HEK293T (cell line): Measurements from ENCODE around the gene TRAPPC12.

Experiments used
- CTCF ChIA-PET: fragments of 350-600 bp; formaldehyde crosslinking; extraction: SDS; loops from one replicate; lab custom pipeline; 2021; ENCODE audit warnings: antibody characterized with exemption, inconsistent platforms; lab: Yijun Ruan, JAX
- POLR2A ChIA-PET: fragments of 350-600 bp; formaldehyde crosslinking; extraction: SDS; loops from one replicate; lab custom pipeline; 2020; ENCODE audit warnings: antibody characterized with exemption, inconsistent platforms; lab: Yijun Ruan, JAX
- DNase-seq: peaks from one replicate; pipeline ENCODE4 v3.0.0; 2012; ENCODE audit warnings: mixed read lengths; ENCODE audit errors: extremely low spot score
- BHLHE40 ChIP-seq: fragments of 450-650 bp; IDR thresholded peaks from 2 replicates; pipeline ENCODE4 v1.6.1; 2016; ENCODE audit warnings: mild to moderate bottlenecking, moderate library complexity, borderline replicate concordance
- CTBP1 ChIP-seq: fragments of 450-650 bp; IDR thresholded peaks from 2 replicates; pipeline ENCODE4 v1.6.1; 2016; ENCODE audit warnings: borderline replicate concordance
- ELF4 ChIP-seq: fragments of 450-650 bp; IDR thresholded peaks from 2 replicates; pipeline ENCODE4 v1.6.1; 2017; ENCODE audit warnings: antibody characterized with exemption
- FOXA1 ChIP-seq: fragments of 450-650 bp; IDR thresholded peaks from 2 replicates; pipeline ENCODE4 v1.6.1; 2016; ENCODE audit warnings: mild to moderate bottlenecking
- FOXK2 ChIP-seq: fragments of 450-650 bp; IDR thresholded peaks from 2 replicates; pipeline ENCODE4 v1.6.1; 2016; ENCODE audit warnings: mild to moderate bottlenecking
- FOXM1 ChIP-seq: fragments of 450-650 bp; IDR thresholded peaks from 2 replicates; pipeline ENCODE4 v1.6.1; 2017; ENCODE audit warnings: mild to moderate bottlenecking, borderline replicate concordance
- L3MBTL2 ChIP-seq: fragments of 450-650 bp; conservative IDR thresholded peaks from 2 replicates; pipeline ENCODE4 v1.6.1; 2016; ENCODE audit warnings: mild to moderate bottlenecking
- LEF1 ChIP-seq: fragments of 450-650 bp; IDR thresholded peaks from 2 replicates; pipeline ENCODE4 v1.6.1; 2017; ENCODE audit warnings: mild to moderate bottlenecking, borderline replicate concordance
- NFRKB ChIP-seq: fragments of 450-650 bp; IDR thresholded peaks from 2 replicates; pipeline ENCODE4 v1.6.1; 2016; ENCODE audit warnings: mild to moderate bottlenecking, moderate library complexity
- SP1 ChIP-seq: fragments of 450-650 bp; IDR thresholded peaks from 2 replicates; pipeline ENCODE4 v1.6.1; 2017
- SUZ12 ChIP-seq: fragments of 450-650 bp; IDR thresholded peaks from 2 replicates; pipeline ENCODE4 v1.6.1; 2016; ENCODE audit warnings: mild to moderate bottlenecking
- TARDBP ChIP-seq: fragments of 450-650 bp; IDR thresholded peaks from 2 replicates; pipeline ENCODE4 v1.6.1; 2016
- ZNF384 ChIP-seq: fragments of 450-650 bp; IDR thresholded peaks from 2 replicates; pipeline ENCODE4 v1.6.1; 2016
- TF ChIP-seq, protein P1 (sequence below): fragments of 450-650 bp; IDR thresholded peaks from 2 replicates; pipeline ENCODE4 v1.6.1; 2016

TRAPPC12 gene

DNA sequence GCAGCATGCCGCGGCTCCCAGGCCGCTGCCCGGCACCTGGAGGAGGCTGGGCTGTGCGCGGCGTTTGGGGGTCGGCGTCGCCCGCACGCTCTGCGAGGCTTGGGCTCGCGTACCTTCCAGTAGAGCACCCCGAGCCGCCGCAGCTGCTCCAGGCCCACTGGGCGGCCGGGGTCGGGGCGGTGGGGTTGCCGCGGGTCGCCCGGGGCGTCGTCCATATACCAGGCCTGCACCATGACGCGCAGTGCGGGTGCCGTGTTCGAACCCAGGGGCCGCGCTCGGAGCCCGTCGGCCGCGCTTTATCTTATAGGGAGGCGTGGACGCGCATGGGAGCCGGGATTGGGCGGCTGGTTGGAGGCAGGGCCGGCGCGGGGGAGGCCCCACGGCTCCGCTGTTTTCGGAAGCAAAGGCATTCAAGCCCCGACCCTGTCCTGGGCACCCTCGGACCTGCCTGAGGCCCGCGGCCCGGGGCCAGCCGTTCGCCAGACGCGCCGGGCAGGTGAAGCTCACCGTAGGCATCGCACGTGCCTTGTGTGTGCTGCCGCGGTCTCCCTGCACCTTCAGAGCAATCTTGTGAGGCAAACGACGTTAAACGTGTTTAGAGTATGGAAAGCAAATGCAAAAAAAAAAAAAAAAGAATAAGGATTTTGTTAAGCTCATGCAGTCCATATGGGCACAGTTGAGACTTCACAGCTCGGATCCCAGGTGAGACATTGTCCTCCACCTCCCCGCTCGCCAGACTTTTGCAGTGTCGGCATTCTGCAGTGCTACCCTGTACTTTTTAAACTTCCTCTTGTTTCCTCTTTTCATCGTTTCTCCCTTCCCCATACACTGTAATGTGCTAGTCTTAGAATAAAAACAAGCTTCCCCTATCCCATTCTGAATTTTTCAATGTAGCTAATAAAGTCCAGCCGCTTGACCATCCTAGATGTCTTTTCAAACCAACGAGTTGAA is 140.0 kb downstream of the TRAPPC12 start, which contains the start of gene ADI1:
Gene ADI1 (minus strand): TSS at position 277 of the 951 bp plus-strand sequence. CDS start 44 bp downstream, at position 233.
- CTCF ChIA-PET: no interaction called here
- POLR2A ChIA-PET: interaction anchor here (0.6 to 2.4 kb wide), 8 partner anchors 9 to 86 kb away, joined by 3 to 8 read pairs (median 4); partner anchors contain the start of gene RNASEH1
- TF ChIP-seq LEF1: no peak
- no peak for TF ChIP-seq TARDBP
- peak; percentile 91 for TF ChIP-seq L3MBTL2
- peak; percentile 75 for DNase-seq

DNA sequence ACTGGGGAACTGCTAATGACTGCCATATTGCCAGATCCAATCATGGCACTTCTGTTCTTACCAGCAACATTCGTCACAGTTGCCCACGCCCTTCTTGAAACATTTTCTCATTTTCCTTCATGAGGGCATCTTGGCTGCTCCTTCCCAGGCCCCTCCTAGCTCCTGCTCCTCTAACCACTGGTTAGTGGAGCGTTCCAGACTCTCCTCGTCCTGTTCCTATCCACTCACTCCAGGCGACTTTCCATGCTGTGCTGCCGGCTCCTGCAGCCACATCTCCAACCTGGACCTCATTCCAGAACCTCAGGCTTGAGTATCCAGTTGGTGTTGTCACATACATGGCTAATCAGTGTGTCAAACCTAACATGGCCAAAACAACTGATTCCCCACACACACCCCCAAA is 141.1 kb downstream of the TRAPPC12 start:
- TF ChIP-seq CTBP1 (no peak), FOXK2 (no peak), SP1 (no peak), LEF1 (no peak), ZNF384 (no peak), BHLHE40 (no peak), ELF4 (no peak), NFRKB (no peak), L3MBTL2 (no peak)
- no peak for DNase-seq
- POLR2A ChIA-PET: interaction anchor here (1.4 kb wide), 1 partner anchor 38 kb away, joined by 5 read pairs; the partner anchor contains the start of gene RNASEH1
- CTCF ChIA-PET: no interaction called here

DNA sequence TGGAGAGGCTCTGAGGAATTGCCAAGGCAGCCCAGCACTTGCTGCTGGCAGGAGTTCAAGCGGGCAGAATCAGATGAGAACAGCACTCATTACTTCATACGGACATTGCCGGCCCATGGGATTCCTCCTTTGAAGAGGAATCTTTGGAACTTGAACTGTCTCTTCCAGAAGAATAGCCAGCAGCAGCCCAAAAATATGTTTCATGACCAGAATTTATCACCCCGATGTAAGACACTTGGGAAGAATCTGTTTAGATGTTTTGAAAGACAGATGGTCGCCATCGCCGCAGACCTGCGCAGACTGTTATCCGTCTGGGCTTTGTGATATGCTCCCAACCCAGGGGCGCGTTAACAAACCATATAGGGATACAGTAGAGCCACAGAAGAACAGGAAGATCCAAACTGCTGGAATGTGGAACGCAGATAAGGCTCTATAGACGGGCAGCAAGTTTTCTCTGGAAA is 143.5 kb downstream of the TRAPPC12 start:
- TF ChIP-seq SP1: no peak
- POLR2A ChIA-PET: no interaction called here
- no peak for DNase-seq
- CTCF ChIA-PET: no interaction called here

DNA sequence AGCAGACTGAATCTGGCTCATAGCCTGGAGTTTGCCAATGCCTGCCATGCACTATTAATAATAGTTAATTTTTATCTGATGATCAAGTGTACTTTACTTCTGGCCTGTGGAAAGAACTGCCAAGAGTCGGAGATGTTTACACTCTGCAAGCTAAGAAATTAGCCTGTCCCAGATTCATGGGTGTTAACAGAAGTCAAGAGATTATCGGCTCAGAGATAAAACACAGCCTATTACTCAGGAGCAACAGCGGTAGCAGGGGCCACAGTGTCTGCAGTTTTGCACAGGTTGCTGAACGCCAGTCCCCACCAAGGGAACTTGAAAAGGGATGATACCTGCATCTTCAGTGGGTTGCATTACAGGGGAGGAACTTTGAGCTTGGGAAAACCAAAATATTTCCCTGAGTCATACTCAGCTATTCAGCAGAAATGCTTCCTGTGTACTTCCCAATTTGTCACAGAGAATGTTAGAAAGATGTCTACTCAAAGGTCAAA is 144.1 kb downstream of the TRAPPC12 start:
- no peak for DNase-seq
- CTCF ChIA-PET: interaction anchor here (0.6 kb wide), 1 partner anchor 298 kb away, joined by 4 read pairs; no protein-coding TSS in a partner anchor
- TF ChIP-seq BHLHE40 (no peak), FOXA1 (no peak), L3MBTL2 (no peak)
- POLR2A ChIA-PET: interaction anchor here (1.3 to 1.7 kb wide), 2 partner anchors 12 to 35 kb away, joined by 4 to 6 read pairs; partner anchors contain the start of gene RNASEH1

DNA sequence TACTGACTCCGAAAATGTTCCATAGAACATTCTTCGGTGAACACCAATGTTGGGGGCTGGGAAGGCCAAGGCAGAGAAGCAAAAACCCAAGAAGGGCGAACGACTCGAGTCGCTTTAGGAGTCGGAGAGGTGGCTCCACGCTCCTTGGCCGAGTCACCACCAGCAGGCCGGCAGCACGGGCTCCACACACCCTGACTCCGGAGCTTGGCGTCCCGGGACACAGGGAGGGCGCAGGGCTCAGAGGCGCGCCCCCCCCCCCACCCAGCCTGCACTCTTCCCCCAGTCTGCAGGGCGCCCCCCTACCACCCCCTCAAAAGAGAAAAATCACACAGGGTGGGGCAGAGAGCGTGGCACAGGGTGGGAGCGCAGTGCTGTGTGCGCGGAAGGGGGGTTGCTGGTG is 147.4 kb downstream of the TRAPPC12 start:
- POLR2A ChIA-PET: no interaction called here
- DNase-seq: no peak
- CTCF ChIA-PET: interaction anchor here (0.7 kb wide), 1 partner anchor 49 kb away, joined by 3 read pairs; no protein-coding TSS in a partner anchor
- TF ChIP-seq BHLHE40: no peak
- TF ChIP-seq LEF1: no peak
- no peak for TF ChIP-seq SUZ12
- TF ChIP-seq ZNF384: no peak

DNA sequence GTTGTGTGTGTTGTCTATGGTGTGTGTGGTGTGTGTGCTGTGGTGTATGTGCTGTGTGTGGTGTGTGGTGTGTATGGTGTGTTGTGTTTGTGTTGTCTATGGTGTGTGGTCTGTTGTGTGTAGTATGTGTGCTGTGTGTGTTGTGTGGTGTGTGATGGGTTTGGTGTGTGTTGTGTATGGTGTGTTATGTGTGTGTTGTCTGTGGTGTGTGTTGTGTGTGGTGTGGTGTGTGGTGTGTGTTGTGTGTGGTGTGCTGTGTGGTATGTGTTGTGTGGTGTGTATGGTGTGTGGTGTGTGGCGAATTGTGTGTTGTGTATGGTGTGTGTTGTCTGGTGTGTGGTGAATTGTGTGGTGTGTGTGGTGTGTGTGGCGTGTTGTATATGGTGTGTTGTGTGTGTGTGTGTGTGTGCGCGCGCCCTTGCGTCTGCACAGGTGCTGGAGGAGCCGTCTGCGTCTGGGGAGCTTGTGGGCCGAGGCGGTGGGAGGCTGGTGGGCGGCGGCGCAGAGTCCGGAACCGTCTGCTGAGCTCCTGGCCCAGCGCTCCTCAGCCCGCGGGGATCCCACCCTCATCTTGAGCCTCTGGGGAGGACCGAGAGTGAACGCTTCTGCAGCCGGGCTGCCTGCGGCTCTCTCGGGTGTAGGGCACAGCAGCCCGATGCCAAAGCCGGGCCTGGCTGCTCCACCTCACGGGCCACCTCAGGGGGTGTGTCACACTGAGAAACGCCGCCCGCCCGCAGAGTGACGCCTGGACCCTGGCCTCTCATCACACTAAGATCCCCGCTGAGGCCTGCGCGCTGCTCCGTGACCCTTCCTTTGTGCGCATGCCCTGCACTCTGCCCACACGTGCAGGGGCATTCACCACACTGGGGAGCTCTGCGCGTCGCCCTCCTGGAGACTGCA is 148.6 kb downstream of the TRAPPC12 start:
- CTCF ChIA-PET: no interaction called here
- no peak for DNase-seq
- no peak for TF ChIP-seq CTBP1
- TF ChIP-seq, protein P1, sequence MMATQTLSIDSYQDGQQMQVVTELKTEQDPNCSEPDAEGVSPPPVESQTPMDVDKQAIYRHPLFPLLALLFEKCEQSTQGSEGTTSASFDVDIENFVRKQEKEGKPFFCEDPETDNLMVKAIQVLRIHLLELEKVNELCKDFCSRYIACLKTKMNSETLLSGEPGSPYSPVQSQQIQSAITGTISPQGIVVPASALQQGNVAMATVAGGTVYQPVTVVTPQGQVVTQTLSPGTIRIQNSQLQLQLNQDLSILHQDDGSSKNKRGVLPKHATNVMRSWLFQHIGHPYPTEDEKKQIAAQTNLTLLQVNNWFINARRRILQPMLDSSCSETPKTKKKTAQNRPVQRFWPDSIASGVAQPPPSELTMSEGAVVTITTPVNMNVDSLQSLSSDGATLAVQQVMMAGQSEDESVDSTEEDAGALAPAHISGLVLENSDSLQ: no peak
- no peak for TF ChIP-seq FOXA1
- no peak for TF ChIP-seq FOXM1
- TF ChIP-seq ELF4: no peak
- no peak for TF ChIP-seq L3MBTL2
- TF ChIP-seq SUZ12: no peak
- no peak for TF ChIP-seq NFRKB
- no peak for TF ChIP-seq ZNF384
- no peak for TF ChIP-seq LEF1
- POLR2A ChIA-PET: interaction anchor here (0.6 kb wide), 1 partner anchor 8 kb away, joined by 3 read pairs; no protein-coding TSS in a partner anchor
